Eye (tissue), 1 donor: Measurements from ENCODE around the gene GPR21.

Source experiments
- DNase-seq: peaks from one replicate; pipeline ENCODE4 v3.0.0-alpha.2; 2015

GPR21 gene

GRCh38 chr9:123033352-123033751 lies at the start of gene GPR21:
Gene GPR21 (plus strand): TSS chr9:123033667. CDS start chr9:123034567, 900 bp downstream.
- DNase-seq, result peak; percentile 58

- DNase-seq, result no peak
Measured at GRCh38 chr9:122986010-122986409, 47.5 kb upstream of the GPR21 start.

GRCh38 chr9:122988141-122988540 lies 45.3 kb upstream of the GPR21 start:
- no peak for DNase-seq

DNA sequence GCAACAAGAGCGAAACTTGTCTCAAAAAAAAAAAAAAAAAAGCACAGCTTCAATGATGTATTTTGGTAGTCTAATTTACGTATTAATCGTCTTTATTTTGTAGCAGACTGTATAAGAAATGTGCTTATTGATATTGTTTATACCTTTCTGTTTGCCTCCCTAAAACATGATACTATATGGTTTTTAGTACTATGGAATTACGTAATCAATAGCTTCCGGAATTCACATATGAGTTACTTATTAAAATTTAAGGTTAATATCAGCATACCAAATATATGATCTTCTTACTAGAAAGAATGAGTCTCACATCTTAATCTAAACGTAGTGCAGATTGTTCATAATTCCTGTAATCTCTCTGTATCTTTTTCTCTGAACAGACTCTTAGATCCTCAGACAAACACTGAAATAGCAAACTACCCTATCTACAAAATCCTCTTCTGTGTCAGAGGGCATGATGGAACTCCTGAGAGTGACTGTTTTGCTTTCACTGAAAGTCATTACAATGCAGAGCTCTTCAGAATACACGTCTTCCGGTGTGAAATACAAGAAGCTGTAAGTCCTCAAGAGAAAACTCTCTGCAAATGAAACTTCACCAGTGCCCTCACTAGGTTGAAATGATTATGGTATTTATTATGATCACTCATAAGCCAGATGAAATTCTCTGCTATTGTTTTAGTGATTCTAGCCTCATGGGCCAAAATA lies 44.4 kb upstream of the GPR21 start:
- DNase-seq, result no peak

- peak; percentile 59 for DNase-seq
Measured at GRCh38 chr9:122991370-122991830, 42.1 kb upstream of the GPR21 start.

GRCh38 chr9:122996586-122996985 lies 36.9 kb upstream of the GPR21 start:
- no peak for DNase-seq

GRCh38 chr9:122998448-122998847 lies 35.0 kb upstream of the GPR21 start:
- no peak for DNase-seq

DNA sequence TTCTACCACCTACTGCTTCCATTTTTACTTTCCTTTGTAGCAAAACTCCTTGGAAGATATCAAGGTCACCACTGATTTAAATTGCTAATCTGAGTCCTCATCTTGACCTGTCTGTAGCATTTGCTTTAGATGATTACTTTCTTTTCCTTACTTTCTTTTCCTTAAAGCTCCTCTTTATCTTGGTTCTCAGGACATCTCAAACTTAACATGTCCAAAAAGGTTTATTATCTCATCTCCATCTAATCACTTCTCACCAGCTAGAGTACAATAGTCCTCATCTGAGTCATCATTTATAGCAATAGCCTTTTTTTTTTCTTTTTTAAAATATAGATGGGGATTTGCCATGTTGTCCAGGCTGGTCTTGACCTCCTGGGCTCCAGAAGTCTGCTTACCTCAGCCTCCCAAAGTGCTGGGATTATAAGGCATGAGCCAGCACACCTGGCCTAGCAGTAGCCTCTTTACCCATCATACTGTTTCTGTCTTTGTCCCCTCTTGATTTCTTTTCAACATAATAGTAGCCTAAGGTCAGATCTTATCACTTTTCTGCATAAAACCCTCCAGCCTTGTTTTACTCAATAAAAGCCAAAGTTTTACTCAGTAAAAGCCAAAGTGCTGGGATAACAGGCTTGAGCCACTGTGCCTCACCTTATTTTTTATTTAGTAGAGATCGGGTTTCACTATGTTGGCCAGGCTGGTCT lies 32.9 kb upstream of the GPR21 start:
- no peak for DNase-seq

GRCh38 chr9:123002754-123003153 lies 30.7 kb upstream of the GPR21 start:
- DNase-seq, result no peak

- DNase-seq, result no peak
Measured at GRCh38 chr9:123003466-123003865, 30.0 kb upstream of the GPR21 start.

DNA sequence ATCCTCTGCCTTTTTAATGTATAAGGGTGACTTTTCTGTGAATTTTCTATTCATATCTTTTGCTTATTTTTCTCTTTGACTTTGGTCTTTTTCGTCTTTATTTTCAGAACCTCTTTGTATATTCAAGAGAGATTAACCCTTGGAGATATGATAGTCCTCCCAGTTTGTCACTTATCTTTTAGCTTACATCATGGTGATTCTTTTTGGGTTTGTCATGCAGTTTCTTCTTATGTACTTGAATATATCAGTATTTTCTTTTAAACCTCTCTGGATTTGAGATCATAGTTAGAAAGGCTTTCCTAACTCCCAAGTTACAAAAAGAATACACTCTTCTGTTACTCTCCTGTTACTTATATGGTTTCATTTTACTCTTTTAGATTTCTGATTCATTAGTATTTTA lies 27.5 kb upstream of the GPR21 start:
- no peak for DNase-seq

DNA sequence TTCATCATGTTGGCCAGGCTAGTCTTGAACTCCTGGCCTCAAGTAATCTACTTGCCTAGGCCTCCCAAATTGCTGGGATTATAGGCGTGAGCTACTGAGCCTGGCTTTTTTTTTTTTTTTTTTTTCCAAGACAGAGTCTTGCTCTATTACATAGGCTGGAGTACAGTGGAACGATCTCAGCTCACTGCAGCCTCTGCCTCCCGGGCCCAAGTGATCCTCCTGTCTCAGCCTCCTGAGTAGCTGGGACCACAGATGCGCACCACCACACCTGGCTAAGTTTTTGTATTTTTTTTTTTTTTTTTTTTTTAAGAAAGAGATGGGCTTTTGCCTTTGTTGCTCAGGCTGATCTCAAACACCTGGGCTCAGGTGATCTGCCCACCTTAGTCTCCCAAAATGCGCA lies 26.2 kb upstream of the GPR21 start:
- no peak for DNase-seq

- peak; percentile 55 for DNase-seq
Measured at GRCh38 chr9:123008909-123009308, 24.6 kb upstream of the GPR21 start.

DNA sequence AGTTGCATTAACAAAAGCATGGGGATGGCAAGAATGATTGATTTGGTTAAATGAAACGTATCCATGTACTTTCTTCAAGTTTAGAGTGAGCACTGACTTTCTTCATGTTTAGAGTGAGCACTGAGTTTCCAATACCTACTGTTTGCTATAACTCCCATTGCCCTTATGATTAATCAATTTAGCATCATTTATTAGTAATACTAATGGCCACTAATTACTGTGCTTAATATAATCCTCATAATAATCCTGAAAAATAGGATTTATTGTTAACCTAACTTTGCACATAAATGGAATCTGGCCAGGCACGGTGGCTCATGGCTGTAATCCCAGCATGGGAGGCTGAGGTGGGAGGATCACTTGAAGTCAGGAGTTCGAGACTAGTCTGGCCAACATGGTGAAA lies 22.1 kb upstream of the GPR21 start:
- no peak for DNase-seq

GRCh38 chr9:123011878-123012528 lies 21.5 kb upstream of the GPR21 start:
- no peak for DNase-seq

GRCh38 chr9:123016631-123017030 lies 16.8 kb upstream of the GPR21 start:
- no peak for DNase-seq

DNA sequence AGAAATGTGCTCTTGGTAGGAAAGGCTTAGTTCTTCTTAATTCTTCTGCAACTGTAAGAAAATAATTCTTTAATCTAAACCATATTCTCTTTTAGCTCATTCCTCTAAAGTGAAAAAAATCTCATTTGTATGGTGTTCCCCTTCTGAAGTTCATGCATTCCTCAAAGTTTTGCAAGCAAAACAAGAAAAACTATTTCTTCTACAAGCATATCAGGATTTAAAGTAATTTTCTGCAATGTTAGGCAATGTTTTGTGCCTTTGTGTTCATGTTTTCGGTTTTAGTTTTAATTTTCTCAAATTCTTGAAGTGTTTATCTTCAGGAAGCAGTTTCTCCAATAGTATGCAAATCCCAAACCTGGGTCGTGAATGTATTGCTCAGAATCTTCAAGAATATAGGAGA lies 12.7 kb upstream of the GPR21 start:
- DNase-seq, result no peak

- no peak for DNase-seq
Measured at GRCh38 chr9:123026425-123026824, 7.0 kb upstream of the GPR21 start.

DNA sequence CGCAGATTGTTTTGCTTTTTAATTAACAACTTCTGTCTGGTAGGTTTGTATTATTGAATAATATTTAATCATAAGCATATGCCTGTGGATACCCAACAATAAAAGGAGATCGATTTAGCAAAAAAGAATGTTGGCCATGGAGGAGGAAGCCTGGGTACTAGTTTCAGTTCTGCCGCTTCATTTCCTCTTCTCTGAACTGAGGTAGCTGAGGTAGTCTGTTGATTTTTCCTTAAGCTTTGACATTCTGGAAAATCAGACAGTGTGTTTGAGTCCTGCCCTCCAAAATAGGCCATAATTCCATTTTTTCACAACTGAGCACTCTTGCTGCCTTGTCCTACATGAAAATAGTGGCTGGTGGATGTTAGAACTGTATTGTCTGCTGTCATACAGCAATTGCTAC lies 6.0 kb upstream of the GPR21 start:
- DNase-seq, result no peak

DNA sequence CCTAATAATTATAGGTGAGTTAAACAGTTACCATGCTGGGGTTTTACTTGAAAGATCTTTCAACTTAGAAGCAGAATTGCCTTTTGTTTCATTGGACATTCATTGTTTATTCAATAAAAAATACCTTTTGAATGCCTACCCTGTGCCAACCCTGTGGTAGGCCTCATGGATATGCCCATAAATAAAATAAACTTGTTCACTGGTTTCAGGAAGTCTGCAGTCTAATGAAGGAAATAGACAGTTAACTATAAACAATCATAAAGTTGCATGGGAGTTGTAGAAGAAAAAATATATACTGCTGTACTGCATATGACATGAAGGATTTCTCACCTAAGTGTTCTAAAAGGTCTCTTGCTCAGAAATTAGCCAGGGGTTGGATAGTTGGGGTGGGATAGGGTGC lies 5.3 kb upstream of the GPR21 start:
- DNase-seq, result no peak

GRCh38 chr9:123028973-123029372 lies 4.5 kb upstream of the GPR21 start:
- no peak for DNase-seq

- DNase-seq, result no peak
Measured at GRCh38 chr9:123031963-123032362, 1.5 kb upstream of the GPR21 start.

- peak; percentile 47 for DNase-seq
Measured at GRCh38 chr9:123033864-123034601, 566 bp downstream of the GPR21 start.
